ENCODE measurements around the gene CALB2.
"Not testable (repeated sequence)": the region's sequence is repeated elsewhere in the genome, so short reads cannot be mapped to it uniquely, and the experiment has no call there.

Gene CALB2

DNA sequence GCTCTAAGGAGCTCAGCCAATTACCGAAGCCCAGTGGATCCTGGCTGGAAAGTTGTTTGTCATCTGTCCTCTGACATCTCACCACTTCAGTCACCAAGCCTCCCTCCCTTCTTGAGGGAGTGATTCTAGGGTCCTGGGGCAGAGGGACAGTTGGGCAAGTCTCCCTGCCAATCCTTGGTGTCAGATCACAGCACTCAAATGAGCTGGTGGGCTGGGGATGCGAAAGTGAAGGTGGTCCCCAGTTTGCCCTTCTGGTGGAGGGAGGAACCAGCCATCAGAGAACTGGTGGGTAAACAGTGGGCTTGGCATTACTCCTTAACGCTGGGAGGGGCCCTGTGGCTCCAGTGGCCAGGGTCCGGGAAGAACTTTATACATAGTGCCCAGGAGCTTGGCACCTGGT is 4.4 kb upstream of the CALB2 start:
- FAIRE-seq (no peak), DNase-seq (ENCODE audit: insufficient read length) (no peak)
- TF ChIP-seq TAF1 (IDR thresholded peaks at IDR 0.05; ENCODE audit: borderline replicate concordance, low read depth, low read length) (no peak), POLR2A (IDR thresholded peaks at IDR 0.05; ENCODE audit: low read depth, low read length) (no peak), POLR2AphosphoS5 (IDR thresholded peaks at IDR 0.05; ENCODE audit: low read depth, low read length) (no peak)

DNA sequence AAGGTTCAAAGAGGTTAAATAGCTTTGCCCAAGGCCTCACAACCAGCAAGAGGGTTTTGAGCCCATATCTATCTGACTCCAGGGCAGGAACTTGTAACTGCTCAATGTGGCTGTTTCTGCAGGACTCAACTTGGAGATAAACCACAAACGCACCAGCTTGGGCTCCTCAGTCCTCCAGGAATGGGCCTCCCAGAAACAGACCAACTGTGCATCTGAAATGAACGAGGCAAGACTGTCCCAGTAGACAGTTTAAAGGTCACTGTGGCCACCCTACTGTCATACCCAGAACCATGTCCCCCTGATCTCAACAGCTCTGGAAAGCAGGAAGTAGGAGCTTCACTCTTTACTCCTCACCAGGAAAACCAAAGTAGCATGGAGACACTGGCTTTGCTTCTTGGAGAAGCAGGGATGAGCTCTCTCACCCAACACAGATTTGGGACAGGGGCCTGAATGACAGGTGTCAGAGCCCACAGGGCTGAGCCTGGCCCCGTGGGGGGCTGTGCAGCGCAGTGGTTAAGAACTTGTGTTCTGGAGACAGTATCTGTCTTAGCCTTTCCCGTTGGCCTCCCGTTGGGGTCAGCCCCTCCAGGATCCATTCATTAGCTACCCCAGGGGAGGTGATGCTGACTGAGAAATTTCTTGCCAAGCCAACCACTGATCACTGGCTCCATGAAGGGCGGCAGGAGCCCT is 2.3 kb upstream of the CALB2 start:
- no peak for TF ChIP-seq POLR2A (IDR thresholded peaks at IDR 0.05; ENCODE audit: low read depth, low read length)
- no peak for TF ChIP-seq POLR2AphosphoS5 (IDR thresholded peaks at IDR 0.05; ENCODE audit: low read depth, low read length)
- TF ChIP-seq TAF1 (IDR thresholded peaks at IDR 0.05; ENCODE audit: borderline replicate concordance, low read depth, low read length), result no peak
- no peak for DNase-seq (ENCODE audit: insufficient read length)
- no peak for FAIRE-seq

- not testable (repeated sequence) for FAIRE-seq; DNase-seq (ENCODE audit: insufficient read length)
Measured at GRCh38 chr16:71356936-71357335, 1.6 kb upstream of the CALB2 start.

GRCh38 chr16:71357681-71358080 is 842 bp upstream of the CALB2 start:
- DNase-seq (ENCODE audit: insufficient read length), result no peak
- no peak for TF ChIP-seq POLR2AphosphoS5 (IDR thresholded peaks at IDR 0.05; ENCODE audit: low read depth, low read length)
- TF ChIP-seq POLR2A (IDR thresholded peaks at IDR 0.05; ENCODE audit: low read depth, low read length), result no peak
- no peak for TF ChIP-seq TAF1 (IDR thresholded peaks at IDR 0.05; ENCODE audit: borderline replicate concordance, low read depth, low read length)
- FAIRE-seq, result no peak

DNA sequence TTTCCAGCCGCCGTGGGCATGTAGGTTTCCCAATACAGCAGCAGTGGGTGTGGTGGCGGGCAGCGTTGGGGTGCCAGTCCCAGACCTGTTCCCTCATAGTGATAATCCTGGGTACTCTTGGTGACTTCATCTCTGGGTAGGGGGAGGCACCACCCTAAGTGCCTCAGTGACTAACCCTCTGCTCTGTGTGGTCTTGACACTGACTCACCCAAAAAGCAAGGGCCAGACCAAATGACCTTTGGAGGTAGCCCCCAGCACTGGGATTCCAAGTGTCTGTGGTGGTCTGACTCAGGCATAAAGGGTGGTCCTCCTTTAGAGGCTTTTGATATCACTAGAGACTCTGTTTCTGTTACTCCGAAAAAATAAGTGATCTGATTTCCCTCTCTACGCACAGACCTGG is 908 bp downstream of the CALB2 start:
- no peak for DNase-seq (ENCODE audit: insufficient read length)
- no peak for FAIRE-seq

DNA sequence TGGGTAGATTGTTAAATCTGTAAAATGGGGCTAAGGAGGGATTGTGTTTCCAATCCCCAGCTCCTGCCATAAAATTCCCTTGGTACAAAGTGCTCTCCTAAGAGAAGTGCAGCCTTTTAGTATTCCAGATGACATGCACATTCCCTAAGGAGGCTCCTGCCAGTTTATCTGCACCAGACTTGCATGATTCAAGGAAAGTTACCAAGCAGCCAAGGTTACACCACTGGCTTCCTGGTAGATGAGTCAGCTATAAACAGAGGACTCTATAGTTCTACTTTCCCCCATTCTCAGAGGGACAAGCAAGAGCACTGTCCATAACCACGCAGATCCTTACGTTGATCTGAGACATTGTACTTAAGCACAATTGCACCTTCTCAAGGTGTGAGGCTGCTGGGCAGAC is 1.9 kb downstream of the CALB2 start:
- TF ChIP-seq POLR2A (IDR thresholded peaks at IDR 0.05; ENCODE audit: low read depth, low read length) (no peak), POLR2AphosphoS5 (IDR thresholded peaks at IDR 0.05; ENCODE audit: low read depth, low read length) (no peak), TAF1 (IDR thresholded peaks at IDR 0.05; ENCODE audit: borderline replicate concordance, low read depth, low read length) (no peak)
- no peak for FAIRE-seq
- DNase-seq (ENCODE audit: insufficient read length), result no peak

More for the DNA sequence above, 908 bp downstream of the CALB2 start:
- TF ChIP-seq POLR2A (IDR thresholded peaks at IDR 0.05; ENCODE audit: low read depth, low read length), result no peak
- no peak for TF ChIP-seq POLR2AphosphoS5 (IDR thresholded peaks at IDR 0.05; ENCODE audit: low read depth, low read length)
- TF ChIP-seq TAF1 (IDR thresholded peaks at IDR 0.05; ENCODE audit: borderline replicate concordance, low read depth, low read length), result no peak

- FAIRE-seq, result no peak
- TF ChIP-seq POLR2A (IDR thresholded peaks at IDR 0.05; ENCODE audit: low read depth, low read length), result no peak
- no peak for DNase-seq (ENCODE audit: insufficient read length)
Measured at GRCh38 chr16:71364133-71364681, 5.7 kb downstream of the CALB2 start.

DNA sequence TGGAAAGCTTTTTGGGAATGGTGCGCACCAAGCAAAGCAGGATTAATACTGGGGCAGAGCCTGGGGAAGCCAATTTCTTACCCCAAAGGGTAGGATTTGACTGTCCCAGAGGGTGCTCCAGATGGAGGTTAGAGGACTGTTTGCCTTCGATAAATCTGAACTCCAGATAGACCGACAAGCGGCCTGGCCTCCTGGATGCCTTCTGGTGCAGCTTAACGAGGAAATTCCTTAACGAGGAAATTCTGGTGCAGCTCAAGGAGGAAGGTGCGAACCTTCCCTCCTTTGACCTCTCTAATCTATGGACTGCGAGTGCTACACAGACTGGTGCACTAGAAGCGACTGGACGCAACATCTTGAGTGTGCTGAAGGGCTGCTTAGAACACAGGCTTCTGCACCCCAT is 6.5 kb downstream of the CALB2 start:
- no peak for DNase-seq (ENCODE audit: insufficient read length)
- FAIRE-seq, result no peak
- TF ChIP-seq POLR2A (IDR thresholded peaks at IDR 0.05; ENCODE audit: low read depth, low read length), result no peak
- no peak for TF ChIP-seq POLR2AphosphoS5 (IDR thresholded peaks at IDR 0.05; ENCODE audit: low read depth, low read length)
- TF ChIP-seq TAF1 (IDR thresholded peaks at IDR 0.05; ENCODE audit: borderline replicate concordance, low read depth, low read length), result no peak

DNA sequence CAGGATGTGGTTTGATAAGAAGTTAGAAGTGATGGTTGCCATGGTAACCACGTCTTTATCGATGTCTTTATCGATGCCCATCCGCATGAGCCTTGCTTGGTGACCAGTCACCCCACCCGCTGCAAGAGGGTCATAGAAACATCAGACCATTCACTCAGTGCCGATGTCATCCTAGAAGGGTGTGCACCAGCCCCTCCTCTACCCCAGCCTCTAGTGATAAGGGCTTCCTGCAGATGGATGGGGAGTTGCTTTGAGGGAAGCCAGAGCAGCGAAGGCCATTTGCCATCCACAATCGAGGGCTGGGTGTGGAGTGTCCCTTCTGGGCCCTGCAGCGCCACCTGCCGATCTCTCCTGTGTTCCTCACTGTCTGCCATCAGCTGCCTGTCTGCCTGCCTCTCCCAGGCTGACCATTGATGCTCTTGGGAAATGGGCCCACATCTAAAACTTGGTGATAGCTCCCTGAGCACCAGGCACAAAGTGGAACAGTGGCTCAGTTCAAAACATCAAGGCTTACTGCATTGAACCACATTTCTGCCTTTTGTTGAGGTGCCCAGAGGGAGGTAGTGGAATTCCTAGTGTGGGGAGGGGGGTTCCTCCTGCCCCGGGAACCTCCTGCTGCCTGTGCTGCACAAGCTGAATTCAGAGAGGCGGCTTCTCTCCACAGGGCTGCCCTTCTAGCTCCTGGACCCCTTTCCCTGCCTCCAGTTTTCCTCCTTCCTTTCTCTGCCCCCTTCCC is 8.9 kb downstream of the CALB2 start:
- TF ChIP-seq TAF1 (IDR thresholded peaks at IDR 0.05; ENCODE audit: borderline replicate concordance, low read depth, low read length) (no peak), POLR2A (IDR thresholded peaks at IDR 0.05; ENCODE audit: low read depth, low read length) (no peak), POLR2AphosphoS5 (IDR thresholded peaks at IDR 0.05; ENCODE audit: low read depth, low read length) (no peak)
- FAIRE-seq (peak; percentile 68), DNase-seq (ENCODE audit: insufficient read length) (peak; percentile 38)

DNA sequence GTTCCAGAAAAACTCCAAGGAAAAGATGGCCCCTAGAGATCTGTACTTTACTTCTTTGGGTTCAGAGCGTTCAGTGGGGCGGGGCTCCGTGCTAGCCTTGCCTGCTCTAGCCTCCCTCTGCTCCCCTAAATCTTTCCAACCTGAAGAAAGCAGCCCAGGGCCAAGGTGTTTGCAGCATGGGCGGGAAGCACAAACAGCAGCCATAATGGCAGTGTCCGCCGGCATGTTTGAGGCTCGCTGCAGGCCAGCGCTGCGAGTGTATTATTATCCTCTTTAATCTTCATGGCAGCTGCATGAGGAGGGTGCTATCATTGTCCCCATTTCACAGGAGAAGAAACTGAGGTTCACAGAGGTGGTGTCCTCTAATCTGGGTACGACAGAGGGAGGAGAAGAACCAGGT is 10.4 kb downstream of the CALB2 start:
- TF ChIP-seq POLR2A (IDR thresholded peaks at IDR 0.05; ENCODE audit: low read depth, low read length) (no peak), POLR2AphosphoS5 (IDR thresholded peaks at IDR 0.05; ENCODE audit: low read depth, low read length) (no peak), TAF1 (IDR thresholded peaks at IDR 0.05; ENCODE audit: borderline replicate concordance, low read depth, low read length) (no peak)
- FAIRE-seq (no peak), DNase-seq (ENCODE audit: insufficient read length) (no peak)

DNA sequence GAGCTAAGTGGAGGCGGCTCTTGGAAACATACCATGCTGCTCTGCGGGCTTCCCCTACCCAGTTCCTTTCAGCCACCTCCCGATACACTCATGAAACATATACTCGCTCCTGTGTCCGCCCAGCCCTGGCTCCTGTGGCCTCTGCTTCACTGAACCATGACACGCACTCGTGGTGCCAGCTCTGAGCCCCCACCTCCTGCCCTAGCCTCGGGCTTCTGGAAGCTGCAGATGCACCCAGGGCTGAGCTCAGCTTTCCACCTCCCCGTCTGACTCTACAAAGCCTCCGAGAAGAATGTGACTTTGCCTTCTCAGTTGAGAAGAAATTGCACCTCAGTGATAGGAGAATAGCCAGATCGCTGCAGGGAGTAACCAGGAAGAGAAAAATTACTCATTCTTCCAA is 11.0 kb downstream of the CALB2 start:
- TF ChIP-seq POLR2A (IDR thresholded peaks at IDR 0.05; ENCODE audit: low read depth, low read length), result no peak
- no peak for TF ChIP-seq POLR2AphosphoS5 (IDR thresholded peaks at IDR 0.05; ENCODE audit: low read depth, low read length)
- TF ChIP-seq TAF1 (IDR thresholded peaks at IDR 0.05; ENCODE audit: borderline replicate concordance, low read depth, low read length), result no peak
- FAIRE-seq (no peak), DNase-seq (ENCODE audit: insufficient read length) (no peak)

GRCh38 chr16:71371237-71371636 is 12.7 kb downstream of the CALB2 start:
- TF ChIP-seq TAF1 (IDR thresholded peaks at IDR 0.05; ENCODE audit: borderline replicate concordance, low read depth, low read length) (no peak), POLR2AphosphoS5 (IDR thresholded peaks at IDR 0.05; ENCODE audit: low read depth, low read length) (no peak), POLR2A (IDR thresholded peaks at IDR 0.05; ENCODE audit: low read depth, low read length) (no peak)
- DNase-seq (ENCODE audit: insufficient read length) (no peak), FAIRE-seq (no peak)

Data from GM12892 (cell line).